ENCODE results near the gene SLC30A1.

SLC30A1 gene

GRCh38 chr1:211530102-211530501 lies 48.9 kb downstream of the SLC30A1 start:
- no peak overlapping the region for H3K27ac Mint-ChIP-seq
- no peak for TF ChIP-seq CTCF (IDR thresholded peaks at IDR 0.05; ENCODE audit: unreplicated experiment in 3 of 3)
- no peak overlapping the region for H3K4me3 Mint-ChIP-seq

GRCh38 chr1:211529453-211529852 lies 49.5 kb downstream of the SLC30A1 start:
- peak overlapping the region in 1 of 3 experiments; percentile 4 for H3K4me3 Mint-ChIP-seq

More at GRCh38 chr1:211530102-211530501, 48.9 kb downstream of the SLC30A1 start:
- peaks cover 6% of the 10 kb centered on the region for H3K27me3 Mint-ChIP-seq (ENCODE audit: low read depth)
- H3K36me3 Mint-ChIP-seq (ENCODE audit: low read depth), result no peaks in the 10 kb centered on the region
- peaks cover 54% of the 10 kb centered on the region for H3K4me1 Mint-ChIP-seq
- H3K9me3 Mint-ChIP-seq, result no peaks in the 10 kb centered on the region

GRCh38 chr1:211529011-211529410 lies 50.0 kb downstream of the SLC30A1 start:
- peak overlapping the region in 1 of 3 experiments; percentile 4 for H3K4me3 Mint-ChIP-seq
- H3K27me3 Mint-ChIP-seq (ENCODE audit: low read depth), result peaks cover 4% of the 10 kb centered on the region
- H3K27ac Mint-ChIP-seq, result peak overlapping the region in 1 of 3 experiments; percentile 1
- H3K9me3 Mint-ChIP-seq, result no peaks in the 10 kb centered on the region
- H3K4me1 Mint-ChIP-seq, result peaks cover 58% of the 10 kb centered on the region
- TF ChIP-seq CTCF (IDR thresholded peaks at IDR 0.05; ENCODE audit: unreplicated experiment in 3 of 3), result no peak
- no peaks in the 10 kb centered on the region for H3K36me3 Mint-ChIP-seq (ENCODE audit: low read depth)

More at GRCh38 chr1:211529453-211529852, 49.5 kb downstream of the SLC30A1 start:
- H3K9me3 Mint-ChIP-seq, result no peaks in the 10 kb centered on the region
- H3K4me1 Mint-ChIP-seq, result peaks cover 58% of the 10 kb centered on the region
- no peaks in the 10 kb centered on the region for H3K36me3 Mint-ChIP-seq (ENCODE audit: low read depth)
- TF ChIP-seq CTCF (IDR thresholded peaks at IDR 0.05; ENCODE audit: unreplicated experiment in 3 of 3), result no peak
- peaks cover 4% of the 10 kb centered on the region for H3K27me3 Mint-ChIP-seq (ENCODE audit: low read depth)
- peak overlapping the region in 1 of 3 experiments; percentile 1 for H3K27ac Mint-ChIP-seq

GRCh38 chr1:211527888-211528287 lies 51.1 kb downstream of the SLC30A1 start:
- peak overlapping the region in 2 of 3 experiments; percentile 50 to 80 for H3K27ac Mint-ChIP-seq
- H3K4me1 Mint-ChIP-seq, result peaks cover 58% of the 10 kb centered on the region
- no peak for TF ChIP-seq CTCF (IDR thresholded peaks at IDR 0.05; ENCODE audit: unreplicated experiment in 3 of 3)
- H3K4me3 Mint-ChIP-seq, result no peak overlapping the region
- H3K36me3 Mint-ChIP-seq (ENCODE audit: low read depth), result no peaks in the 10 kb centered on the region
- H3K27me3 Mint-ChIP-seq (ENCODE audit: low read depth), result peaks cover 4% of the 10 kb centered on the region
- no peaks in the 10 kb centered on the region for H3K9me3 Mint-ChIP-seq

- TF ChIP-seq CTCF (IDR thresholded peaks at IDR 0.05; ENCODE audit: unreplicated experiment in 3 of 3), result no peak
- H3K27me3 Mint-ChIP-seq (ENCODE audit: low read depth), result peaks cover 4% of the 10 kb centered on the region
- H3K9me3 Mint-ChIP-seq, result no peaks in the 10 kb centered on the region
- peak overlapping the region in 1 of 3 experiments; percentile 80 for H3K27ac Mint-ChIP-seq
- peaks cover 55% of the 10 kb centered on the region for H3K4me1 Mint-ChIP-seq
- H3K4me3 Mint-ChIP-seq, result no peak overlapping the region
- no peaks in the 10 kb centered on the region for H3K36me3 Mint-ChIP-seq (ENCODE audit: low read depth)
Observed at GRCh38 chr1:211527006-211527405, 52.0 kb downstream of the SLC30A1 start.

GRCh38 chr1:211526101-211526500 lies 52.9 kb downstream of the SLC30A1 start:
- no peak overlapping the region for H3K4me3 Mint-ChIP-seq
- H3K36me3 Mint-ChIP-seq (ENCODE audit: low read depth), result no peaks in the 10 kb centered on the region
- TF ChIP-seq CTCF (IDR thresholded peaks at IDR 0.05; ENCODE audit: unreplicated experiment in 3 of 3), result no peak
- H3K9me3 Mint-ChIP-seq, result no peaks in the 10 kb centered on the region
- no peak overlapping the region for H3K27ac Mint-ChIP-seq
- peaks cover 4% of the 10 kb centered on the region for H3K27me3 Mint-ChIP-seq (ENCODE audit: low read depth)
- peaks cover 51% of the 10 kb centered on the region for H3K4me1 Mint-ChIP-seq
